Urothelium cell line (cell line): ENCODE data around the gene MYL5.
A peak's percentile ranks its signal among the peaks of the same experiment; 100 is the strongest.
"Not testable (repeated sequence)": the region's sequence is repeated elsewhere in the genome, so short reads cannot be mapped to it uniquely, and the experiment has no call there.

ENCODE experiments used
- DNase-seq: peaks from one replicate; pipeline ENCODE4 v3.0.0; 2011; ENCODE audit warnings: low spot score, mixed read lengths
- FAIRE-seq: peaks from 2 replicates; lab custom pipeline; 2011; peaks lifted over from hg19 to GRCh38; lab: Jason Lieb, UNC

Gene MYL5

DNA sequence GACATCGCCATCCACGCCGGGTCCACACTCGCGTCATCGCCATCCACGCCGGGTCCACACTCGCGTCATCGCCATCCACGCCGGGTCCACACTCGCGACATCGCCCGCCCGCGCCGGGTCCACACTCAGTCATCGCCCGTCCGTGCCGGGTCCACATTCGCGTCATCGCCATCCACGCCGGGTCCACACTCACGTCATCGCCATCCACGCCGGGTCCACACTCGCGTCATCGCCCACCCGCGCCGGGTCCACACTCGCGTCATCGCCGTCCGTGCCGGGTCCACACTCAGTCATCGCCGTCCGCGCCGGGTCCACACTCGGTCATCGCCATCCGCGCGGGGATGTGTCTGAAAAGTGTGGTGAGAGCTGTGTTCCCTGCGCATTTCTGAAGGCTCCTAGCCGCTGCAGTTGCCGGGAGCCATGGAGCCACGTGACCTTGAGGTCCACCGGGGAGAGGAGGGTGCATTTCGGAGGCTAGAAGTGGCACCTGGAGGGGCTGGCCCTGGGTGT is 48.6 kb downstream of the MYL5 start:
- DNase-seq (no peak), FAIRE-seq (no peak)

DNA sequence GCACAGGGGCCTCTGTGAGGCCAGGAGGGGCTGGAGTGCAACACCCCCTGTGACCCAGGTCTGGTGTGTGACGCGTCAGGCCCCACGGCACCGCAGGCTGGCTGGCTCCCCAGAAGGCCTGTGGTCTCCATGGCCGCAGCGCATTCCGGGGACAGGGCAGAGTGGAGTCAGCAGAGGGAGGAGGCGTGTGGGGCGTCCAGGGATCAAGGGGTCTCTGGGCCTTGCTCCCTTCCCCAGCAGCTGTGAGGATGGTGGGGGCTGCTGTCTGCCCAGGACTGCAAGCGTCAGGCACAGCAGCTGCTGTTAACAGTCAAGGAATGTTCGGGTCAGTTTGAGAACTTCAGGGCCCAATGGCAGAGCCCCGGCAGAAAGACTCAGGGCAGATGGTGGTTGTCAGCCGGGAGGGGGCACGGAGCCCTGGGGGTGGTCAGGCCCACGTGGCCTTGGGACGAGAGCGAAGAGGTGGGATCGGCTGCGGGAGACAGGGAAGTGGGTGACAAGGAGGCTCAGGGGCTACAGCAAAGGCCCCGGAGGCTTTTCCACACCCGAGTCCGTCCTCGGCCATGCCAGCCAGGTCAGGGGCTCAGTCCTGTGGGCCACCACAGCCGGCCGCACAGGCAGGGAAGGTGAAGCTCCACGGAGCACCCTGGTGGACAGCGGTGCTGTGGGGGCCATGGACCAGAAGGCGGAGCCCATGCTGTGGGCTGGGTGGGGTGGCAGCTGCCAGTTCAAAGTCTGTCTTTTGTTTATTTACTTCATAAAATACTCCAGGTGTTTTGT is 49.6 kb downstream of the MYL5 start:
- no peak for FAIRE-seq
- no peak for DNase-seq

DNA sequence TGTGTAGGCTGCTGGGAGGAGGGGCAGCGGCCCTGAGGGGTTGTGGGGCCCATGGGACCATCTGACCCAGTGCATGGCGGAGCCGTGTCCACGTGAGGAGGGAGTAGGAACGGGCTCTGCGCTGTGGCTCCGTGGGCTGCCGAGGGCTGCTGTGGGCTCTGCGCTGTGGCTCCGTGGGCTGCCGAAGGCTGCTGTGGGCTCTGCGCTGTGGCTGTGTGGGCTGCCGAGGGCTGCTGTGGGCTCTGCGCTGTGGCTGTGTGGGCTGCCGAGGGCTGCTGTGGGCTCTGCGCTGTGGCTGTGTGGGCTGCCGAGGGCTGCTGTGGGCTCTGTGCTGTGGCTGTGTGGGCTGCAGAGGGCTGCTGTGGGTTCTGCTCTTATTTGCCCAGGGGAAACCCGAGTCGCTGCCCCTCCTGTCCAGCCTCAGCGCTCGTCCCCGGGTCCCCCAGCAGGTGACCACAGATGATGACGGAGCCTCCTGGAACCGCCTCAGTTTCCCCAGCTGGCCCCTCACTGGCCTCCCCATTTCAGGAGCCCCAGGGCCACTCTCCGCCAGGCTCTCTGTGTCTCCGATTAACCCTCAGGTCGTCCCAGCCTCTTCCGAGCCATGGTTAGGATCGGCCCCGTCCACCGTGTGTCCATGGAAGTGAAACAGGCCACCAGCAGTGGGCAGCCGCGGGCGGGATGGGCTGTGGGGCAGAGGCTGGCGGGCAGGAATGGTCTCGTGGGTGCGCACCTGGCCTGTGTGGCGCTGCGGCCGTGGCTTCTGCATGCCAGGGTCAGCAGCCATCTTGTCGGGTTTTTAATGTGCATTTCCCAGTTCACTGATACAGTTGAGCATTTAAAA is 51.3 kb downstream of the MYL5 start:
- no peak for DNase-seq
- FAIRE-seq = no peak

DNA sequence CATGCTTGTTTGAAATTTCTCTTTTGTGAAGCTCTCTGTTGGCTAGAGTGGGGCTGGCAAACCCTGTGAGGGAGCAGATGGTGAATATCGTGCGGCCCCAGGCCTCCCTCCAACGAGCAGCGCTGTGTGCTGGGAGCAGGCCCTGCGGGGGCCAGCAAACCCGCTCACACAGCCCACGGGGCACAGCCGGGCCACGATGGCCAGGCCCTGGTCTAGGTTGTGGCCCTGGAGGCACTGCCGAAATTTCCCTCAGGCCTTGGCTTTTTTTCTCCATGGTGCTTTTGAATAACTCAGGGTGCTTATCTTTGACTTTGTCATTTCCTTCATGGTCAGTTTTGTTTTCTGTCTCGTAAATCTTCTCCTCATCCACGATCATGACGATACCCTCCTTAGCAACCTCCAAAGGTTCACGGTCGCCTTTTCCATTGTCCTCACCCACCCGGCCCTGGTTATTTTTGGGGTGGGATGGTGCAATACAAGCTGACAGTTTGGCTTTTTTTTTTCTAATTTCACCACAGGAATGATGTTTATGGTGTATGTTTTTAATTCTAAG is 52.0 kb downstream of the MYL5 start:
- DNase-seq (no peak), FAIRE-seq (no peak)

DNA sequence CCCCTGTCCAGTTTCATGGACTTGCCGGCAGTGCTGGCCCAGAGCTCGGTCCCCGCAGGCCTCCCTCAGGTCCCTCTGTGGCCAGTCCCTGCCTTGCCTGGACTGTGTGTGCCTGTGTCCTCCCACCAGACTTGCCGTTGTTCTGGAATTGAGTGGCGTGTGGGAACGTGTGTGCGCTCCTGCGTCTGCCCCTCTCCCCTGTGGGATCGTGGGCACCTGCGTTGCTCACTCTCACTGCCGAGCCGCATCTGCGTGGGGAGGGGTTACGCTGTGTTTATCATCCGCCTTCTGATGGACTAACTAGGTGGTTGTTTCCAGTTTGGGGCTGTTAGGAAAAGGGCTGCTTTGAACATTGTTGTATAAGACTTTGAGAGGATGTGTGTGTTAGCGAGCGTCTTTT is 52.5 kb downstream of the MYL5 start:
- DNase-seq = no peak
- no peak for FAIRE-seq

DNA sequence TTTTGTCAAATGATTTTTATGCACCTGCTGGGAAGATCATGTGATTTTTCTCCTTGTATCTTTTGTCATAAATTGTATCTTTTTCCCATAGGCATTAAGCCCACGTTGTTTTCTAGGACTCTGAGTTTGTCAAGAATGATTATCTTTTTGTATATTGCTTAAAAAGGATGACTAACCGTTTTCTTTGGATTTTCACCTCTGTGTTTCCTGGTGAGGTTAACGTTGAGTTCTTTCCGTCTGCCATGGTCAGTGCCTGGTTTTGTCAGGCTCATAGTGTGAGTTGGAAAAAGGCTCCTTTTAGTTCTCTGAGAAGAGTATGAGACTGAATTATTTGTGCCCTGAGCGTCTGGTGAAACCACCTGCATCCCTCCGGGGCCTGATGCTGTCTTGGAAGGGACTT is 53.2 kb downstream of the MYL5 start:
- FAIRE-seq (no peak), DNase-seq (no peak)

DNA sequence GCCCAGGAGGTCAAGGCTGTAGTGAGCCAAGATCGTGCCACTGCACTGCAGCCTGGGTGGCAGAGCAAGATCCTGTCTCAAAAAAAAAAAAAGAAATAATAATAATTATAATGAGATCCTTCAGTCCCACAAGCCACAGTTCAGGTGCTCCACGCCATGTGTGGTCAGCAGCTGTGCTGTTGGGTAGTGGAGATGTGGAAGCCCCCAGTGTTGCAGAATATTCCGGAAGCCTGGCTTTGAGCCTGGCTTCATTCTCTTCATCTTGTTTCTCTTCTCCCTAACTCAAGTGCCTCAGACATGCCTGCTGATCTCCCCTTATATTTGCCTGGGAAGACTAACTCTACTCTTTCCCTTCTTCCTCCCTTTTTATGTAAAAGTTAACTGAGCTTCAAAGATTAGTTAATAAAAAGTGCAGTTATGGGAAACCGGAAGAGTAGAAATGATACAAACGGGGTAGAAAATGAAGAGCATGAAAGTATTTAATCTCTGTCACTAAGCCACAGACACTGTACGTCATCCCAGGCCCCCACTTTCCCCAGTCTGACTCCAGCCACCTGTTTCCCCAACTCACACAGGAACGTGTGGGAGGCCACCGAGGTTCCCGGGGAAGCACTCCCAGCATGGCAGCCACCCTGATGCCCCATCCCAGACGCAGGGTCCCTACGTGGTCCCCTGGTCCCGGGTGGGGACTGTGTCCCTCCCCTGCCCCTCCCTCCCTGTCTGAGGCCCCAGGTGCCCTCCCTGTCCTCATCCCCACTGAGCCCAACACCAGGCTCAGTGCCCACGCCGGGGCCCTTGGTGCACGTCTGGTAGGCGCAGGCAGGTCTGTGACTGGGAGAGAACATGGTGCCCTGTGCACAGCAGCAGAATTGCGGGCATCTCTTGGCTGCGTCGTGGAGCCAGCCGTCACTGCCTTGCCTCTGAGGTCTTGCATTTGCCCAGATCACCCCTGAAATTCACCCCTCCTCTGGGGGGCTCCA is 55.3 kb downstream of the MYL5 start:
- FAIRE-seq = no peak
- DNase-seq = no peak

DNA sequence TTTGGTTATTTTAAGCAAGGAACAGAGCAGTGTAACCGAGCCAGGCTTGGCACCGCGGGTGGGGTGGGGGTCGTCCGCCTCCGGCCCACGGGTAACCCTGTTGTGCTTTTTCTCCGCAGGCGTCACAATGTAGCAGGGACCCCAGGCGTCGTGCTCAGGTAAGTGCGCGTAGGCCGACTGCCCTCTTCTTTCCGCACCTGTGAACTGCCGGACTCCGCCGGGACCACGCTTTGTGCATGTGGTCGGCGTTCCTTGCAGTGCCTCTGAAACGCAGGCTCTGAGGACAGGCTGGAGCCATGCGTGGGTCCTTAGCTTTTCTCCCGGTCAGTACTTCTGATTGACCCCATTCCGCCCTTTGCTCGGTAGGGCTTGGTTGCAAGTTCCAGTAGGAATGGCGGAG is 56.2 kb downstream of the MYL5 start:
- no peak for FAIRE-seq

DNA sequence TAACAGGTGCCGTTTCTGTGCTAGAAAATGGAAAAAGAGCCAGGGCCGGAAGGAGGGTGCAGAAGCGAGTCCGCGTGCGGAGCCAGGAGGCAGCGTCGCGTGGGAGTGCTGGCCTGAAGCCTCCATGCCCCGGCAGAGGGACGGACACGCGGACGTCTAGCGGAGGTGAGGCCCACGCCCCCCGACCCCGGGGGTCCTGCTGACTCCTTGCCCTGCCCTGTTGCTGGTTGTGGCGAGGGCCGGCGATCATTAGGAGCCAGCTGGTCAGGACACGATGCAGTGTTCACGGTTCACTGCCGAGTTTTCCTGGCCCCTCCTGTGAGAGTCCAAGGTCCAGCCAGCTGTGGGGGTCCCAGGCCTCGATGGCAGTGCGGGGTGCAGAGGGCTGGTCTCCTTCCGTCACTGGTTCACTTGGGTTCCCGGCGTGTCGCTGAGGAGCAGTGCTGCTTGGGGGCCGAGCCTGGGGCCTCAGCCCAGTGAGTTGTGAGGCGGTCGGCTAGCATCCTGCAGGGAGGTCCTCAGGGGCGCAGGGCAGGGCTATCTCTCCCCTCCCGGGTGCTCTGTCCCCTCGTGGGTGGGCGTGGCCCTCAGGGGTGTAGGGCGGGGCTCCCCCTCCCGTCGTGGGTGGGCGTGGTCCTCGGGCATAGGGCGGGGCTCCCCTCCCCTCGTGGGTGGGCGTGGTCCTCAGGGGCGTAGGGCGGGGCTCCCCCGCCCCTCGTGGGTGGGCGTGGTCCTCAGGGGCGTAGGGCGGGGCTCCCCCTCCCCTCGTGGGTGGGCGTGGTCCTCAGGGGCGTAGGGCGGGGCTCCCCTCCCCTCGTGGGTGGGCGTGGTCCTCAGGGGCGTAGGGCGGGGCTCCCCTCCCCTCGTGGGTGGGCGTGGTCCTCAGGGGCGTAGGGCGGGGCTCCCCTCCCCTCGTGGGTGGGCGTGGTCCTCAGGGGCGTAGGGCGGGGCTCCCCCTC is 56.9 kb downstream of the MYL5 start:
- FAIRE-seq = not testable (repeated sequence)
- peak; percentile 17 for DNase-seq

More for the DNA sequence above, 56.2 kb downstream of the MYL5 start:
- no peak for DNase-seq
